OCI-LY7 (cell line): Measurements from ENCODE around the gene CPNE5. TPM values are rescaled to one million over a fixed set of nuclear protein-coding genes. Genes with fewer than 3 reads are reported as not detected.

ENCODE experiments used
- BruUV-seq: library from RNA; stranded (reverse); fragments of 400-500 nt; replicated peaks from 2 replicates; lab custom pipeline; 2021; lab: Mats Ljungman, UMichigan
- CTCF ChIA-PET: fragments of 300-600 bp; sonication (Branson Sonifier 250); formaldehyde crosslinking; loops from one replicate; lab custom pipeline; 2022; ENCODE audit warnings: antibody characterized with exemption; ENCODE audit not compliant: unreplicated experiment; lab: Charles Lee
- POLR2A ChIA-PET: fragments of 300-600 bp; sonication (Branson Sonifier 250); formaldehyde crosslinking; loops from one replicate; lab custom pipeline; 2022; ENCODE audit warnings: antibody characterized with exemption; lab: Charles Lee
- DNase-seq: peaks from one replicate; pipeline ENCODE4 v3.0.0-alpha.2; 2015; ENCODE audit warnings: low spot score
- H2AFZ ChIP-seq: fragments of 200-600 bp; sonication (generic), shearing (Covaris generic); 2 replicates; pipeline ENCODE4 v1.6.1; 2014; ENCODE audit warnings: mild to moderate bottlenecking, antibody characterized with exemption, low read length, moderate library complexity
- H3K27ac ChIP-seq: fragments of 200-600 bp; sonication (generic); 2 replicates; pipeline ENCODE4 v1.5.1; 2014; ENCODE audit warnings: mixed run types, low read depth, mild to moderate bottlenecking, moderate library complexity, low read length, inconsistent platforms; ENCODE audit not compliant: poor library complexity, severe bottlenecking
- H3K36me3 ChIP-seq: fragments of 200-600 bp; sonication (generic); 2 replicates; pipeline ENCODE4 v1.6.1; 2014; ENCODE audit warnings: mild to moderate bottlenecking, antibody characterized with exemption, low read length, moderate library complexity, mixed read lengths; ENCODE audit not compliant: insufficient read depth
- H3K4me1 ChIP-seq: fragments of 200-600 bp; sonication (generic); 2 replicates; pipeline ENCODE4 v1.5.1; 2014; ENCODE audit warnings: mild to moderate bottlenecking, low read length; ENCODE audit not compliant: insufficient read depth, poor library complexity, severe bottlenecking
- H3K4me2 ChIP-seq: fragments of 200-600 bp; sonication (generic); 2 replicates; pipeline ENCODE4 v1.6.1; 2014; ENCODE audit warnings: mild to moderate bottlenecking, low read length
- H3K4me3 ChIP-seq: fragments of 200-600 bp; sonication (generic); 2 replicates; pipeline ENCODE4 v1.5.1; 2014; ENCODE audit warnings: mild to moderate bottlenecking, low read depth, low read length; ENCODE audit not compliant: poor library complexity, severe bottlenecking
- H3K79me2 ChIP-seq: fragments of 200-600 bp; sonication (generic); 2 replicates; pipeline ENCODE4 v1.6.1; 2016; ENCODE audit warnings: low read depth, mild to moderate bottlenecking, low read length, moderate library complexity, mixed read lengths; ENCODE audit not compliant: insufficient read depth
- H3K9me2 ChIP-seq: fragments of 200-600 bp; sonication (generic); 2 replicates; pipeline ENCODE4 v1.6.1; 2016; ENCODE audit warnings: mild to moderate bottlenecking, low read length, mixed read lengths; ENCODE audit not compliant: insufficient read depth
- H3K9me3 ChIP-seq: fragments of 200-600 bp; sonication (generic); 2 replicates; pipeline ENCODE4 v1.6.1; 2014; ENCODE audit warnings: mild to moderate bottlenecking, mixed run types, low read length, mixed read lengths
- H4K20me1 ChIP-seq: fragments of 200-600 bp; sonication (generic); 2 replicates; pipeline ENCODE4 v1.6.1; 2014; ENCODE audit warnings: mild to moderate bottlenecking, antibody characterized with exemption, low read length, moderate library complexity, mixed read lengths; ENCODE audit not compliant: insufficient read depth
- CTCF ChIP-seq: fragments of 200-600 bp; sonication (generic); conservative IDR thresholded peaks from 2 replicates; pipeline ENCODE4 v1.5.1; 2014; ENCODE audit warnings: mild to moderate bottlenecking, antibody characterized with exemption, low read length, moderate library complexity, mixed read lengths
- EZH2phosphoT487 ChIP-seq: fragments of 200-600 bp; sonication (generic); IDR thresholded peaks from 2 replicates; pipeline ENCODE4 v1.6.1; 2018; ENCODE audit warnings: low read depth, borderline replicate concordance, mild to moderate bottlenecking, mixed run types, antibody characterized with exemption, low read length, moderate library complexity, mixed read lengths
- intact Hi-C: fragments of 100-400 bp; cut with micrococcal nuclease; formaldehyde crosslinking; loops from one replicate; pipeline ENCODE4 v1.10.0; 2022; ENCODE audit not compliant: unreplicated experiment
- total RNA-seq, 2 experiments: library from RNA; depleted of rRNA in 1 of 2; stranded (reverse); fragments of >200 nt in 1 of 2; shearing (Covaris generic) in 1 of 2; gene quantifications; 2 replicates each; pipeline ENCODE4 v1.2.3, GENCODE V29; 2014 to 2022

The CPNE5 gene
- total RNA-seq, 2 experiments from 2014 or later: 37.7 to 89.8 TPM

DNA sequence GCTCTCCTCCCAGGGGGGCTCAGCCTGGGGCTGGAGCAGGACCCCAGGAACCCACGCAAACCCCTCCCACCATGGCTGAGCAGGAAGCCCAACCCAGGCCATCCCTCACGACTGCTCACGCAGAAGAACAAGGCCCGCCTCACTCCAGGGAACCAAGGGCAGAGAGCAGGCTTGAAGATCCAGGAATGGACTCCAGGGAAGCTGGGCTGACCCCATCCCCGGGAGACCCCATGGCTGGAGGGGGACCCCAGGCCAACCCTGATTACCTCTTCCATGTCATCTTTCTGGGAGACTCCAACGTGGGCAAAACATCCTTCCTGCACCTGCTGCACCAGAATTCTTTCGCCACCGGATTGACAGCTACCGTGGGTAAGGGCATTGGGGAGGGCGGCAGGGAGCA is 116.9 kb downstream of the CPNE5 start:
- Histone ChIP-seq H3K4me3 (no peak overlapping the region), H2AFZ (no peak overlapping the region), H4K20me1 (no peaks in the 10 kb centered on the region), H3K9me3 (no peaks in the 10 kb centered on the region), H3K27ac (no peak overlapping the region), H3K79me2 (no peaks in the 10 kb centered on the region), H3K4me1 (peaks cover 40% of the 10 kb centered on the region), H3K9me2 (no peaks in the 10 kb centered on the region), H3K36me3 (no peaks in the 10 kb centered on the region), H3K4me2 (no peak overlapping the region)
- no peak for TF ChIP-seq CTCF
- no peak for TF ChIP-seq EZH2phosphoT487
- intact Hi-C loops: no loop called here
- ChIA-PET POLR2A (interaction anchor here (1.0 to 1.3 kb wide), 2 partner anchors 31 to 32 kb away, joined by 3 to 4 read pairs; no protein-coding TSS in a partner anchor), CTCF (interaction anchor here (0.7 kb wide), 1 partner anchor 98 kb away, joined by 4 read pairs; no protein-coding TSS in a partner anchor)
- BruUV-seq: no TSS peak
- no peak for DNase-seq

DNA sequence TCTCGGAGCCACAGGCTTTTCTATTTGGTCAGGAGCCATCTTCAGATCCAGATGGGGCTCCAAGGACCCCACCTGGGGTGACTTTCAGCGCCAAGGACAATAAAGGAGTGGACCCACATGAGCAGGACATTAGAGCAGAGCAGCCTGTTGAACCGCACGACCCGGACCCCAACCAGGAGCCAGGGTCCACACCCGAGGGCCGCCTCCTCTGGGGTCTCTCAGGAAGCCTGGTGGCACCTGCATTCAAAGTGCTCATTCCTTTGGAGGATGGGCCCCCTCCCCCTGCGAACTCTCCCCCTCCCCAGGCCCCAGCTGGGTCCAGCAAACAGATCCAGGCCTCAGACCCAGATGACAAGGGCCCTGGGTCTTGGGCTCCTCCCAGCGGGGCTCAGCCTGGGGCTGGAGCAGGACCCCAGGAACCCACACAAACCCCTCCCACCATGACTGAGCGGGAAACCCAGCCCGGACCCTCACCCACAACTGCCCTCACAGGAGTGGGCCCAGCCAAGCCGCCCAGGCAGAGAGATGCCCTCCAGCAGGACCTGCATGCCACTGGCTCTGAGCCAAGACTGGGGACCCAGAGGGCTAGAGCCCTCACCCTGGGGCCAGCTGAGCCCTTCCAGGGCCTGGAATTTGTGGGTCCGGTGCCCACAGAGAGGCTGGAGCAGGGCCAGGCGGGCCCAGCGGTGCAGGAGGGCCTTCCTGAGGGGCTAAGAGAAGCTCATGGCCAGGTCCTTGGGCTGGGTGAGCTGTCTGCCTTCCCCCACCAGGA is 117.7 kb downstream of the CPNE5 start:
- ChIA-PET POLR2A (interaction anchor here (1.3 to 1.5 kb wide), 2 partner anchors 32 to 34 kb away, joined by 3 to 4 read pairs; no protein-coding TSS in a partner anchor), CTCF (no interaction called here)
- Histone ChIP-seq H3K9me2 (no peaks in the 10 kb centered on the region), H3K79me2 (no peaks in the 10 kb centered on the region), H2AFZ (no peak overlapping the region), H3K27ac (no peak overlapping the region), H3K36me3 (no peaks in the 10 kb centered on the region), H4K20me1 (no peaks in the 10 kb centered on the region), H3K4me3 (no peak overlapping the region), H3K9me3 (no peaks in the 10 kb centered on the region), H3K4me1 (peaks cover 38% of the 10 kb centered on the region), H3K4me2 (no peak overlapping the region)
- TF ChIP-seq CTCF: no peak
- TF ChIP-seq EZH2phosphoT487: no peak
- intact Hi-C loops: loop anchor here (2.0 kb wide), 1 partner anchor 37 kb away; no protein-coding TSS in a partner anchor
- no TSS peak for BruUV-seq
- no peak for DNase-seq
